Measurements from ENCODE around the gene NAP1L4.

DNA sequence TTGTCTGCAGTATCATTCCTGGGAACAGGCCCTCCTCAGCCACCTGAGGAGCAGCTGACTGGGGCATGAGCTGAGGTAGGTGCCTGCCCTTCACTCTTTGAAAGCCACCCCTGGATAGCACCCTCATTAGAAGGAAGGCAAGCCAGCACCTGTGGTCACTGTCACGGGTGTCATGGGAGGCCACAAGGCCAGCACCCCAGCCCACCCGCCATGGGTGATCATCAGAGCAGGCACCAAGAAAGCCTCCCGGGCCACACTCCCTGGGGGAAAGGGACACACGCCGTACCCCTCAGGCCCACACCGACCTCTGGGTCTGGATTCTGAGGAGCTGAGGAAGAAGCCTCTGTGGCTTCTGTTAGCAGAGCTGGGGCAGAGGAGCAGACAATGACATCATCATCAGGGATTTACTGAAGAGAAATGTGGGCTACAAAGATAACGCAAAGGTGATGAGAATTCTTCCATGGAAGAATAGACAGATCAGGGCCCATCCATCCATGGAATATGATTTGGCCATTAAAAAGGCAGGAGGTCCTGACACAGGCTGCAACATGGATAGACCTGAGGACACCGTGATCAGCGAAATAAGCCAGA lies 16.7 kb upstream of the NAP1L4 start:
- TF ChIP-seq, protein P1, sequence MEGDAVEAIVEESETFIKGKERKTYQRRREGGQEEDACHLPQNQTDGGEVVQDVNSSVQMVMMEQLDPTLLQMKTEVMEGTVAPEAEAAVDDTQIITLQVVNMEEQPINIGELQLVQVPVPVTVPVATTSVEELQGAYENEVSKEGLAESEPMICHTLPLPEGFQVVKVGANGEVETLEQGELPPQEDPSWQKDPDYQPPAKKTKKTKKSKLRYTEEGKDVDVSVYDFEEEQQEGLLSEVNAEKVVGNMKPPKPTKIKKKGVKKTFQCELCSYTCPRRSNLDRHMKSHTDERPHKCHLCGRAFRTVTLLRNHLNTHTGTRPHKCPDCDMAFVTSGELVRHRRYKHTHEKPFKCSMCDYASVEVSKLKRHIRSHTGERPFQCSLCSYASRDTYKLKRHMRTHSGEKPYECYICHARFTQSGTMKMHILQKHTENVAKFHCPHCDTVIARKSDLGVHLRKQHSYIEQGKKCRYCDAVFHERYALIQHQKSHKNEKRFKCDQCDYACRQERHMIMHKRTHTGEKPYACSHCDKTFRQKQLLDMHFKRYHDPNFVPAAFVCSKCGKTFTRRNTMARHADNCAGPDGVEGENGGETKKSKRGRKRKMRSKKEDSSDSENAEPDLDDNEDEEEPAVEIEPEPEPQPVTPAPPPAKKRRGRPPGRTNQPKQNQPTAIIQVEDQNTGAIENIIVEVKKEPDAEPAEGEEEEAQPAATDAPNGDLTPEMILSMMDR (IDR thresholded peaks at IDR 0.05; ENCODE audit: low read length), result no peak
- TF ChIP-seq EZH2 (IDR thresholded peaks at IDR 0.05; ENCODE audit: borderline replicate concordance, low read length), result no peak

All from OCI-LY1 (cell line).